K562 (cell line): ENCODE measurements around the gene VDR. TPM values are rescaled to one million over a fixed set of nuclear protein-coding genes. Genes with fewer than 3 reads are reported as not detected.

ENCODE experiments used
- ATAC-seq: fragments of 200-7000 bp; cut with Tn5 transposase; 3 replicates; pipeline ENCODE4 v1.9.1; 2020; ENCODE audit warnings: moderate library complexity
- BruUV-seq: library from RNA; stranded (reverse); fragments of 400-500 nt; replicated peaks from 2 replicates; lab custom pipeline; 2021; lab: Mats Ljungman, UMichigan
- CTCF ChIA-PET: fragments of 300-600 bp; formaldehyde crosslinking; extraction: SDS; loops from one replicate; lab custom pipeline; 2021; ENCODE audit warnings: low intra/inter-chr PET ratio; lab: Yijun Ruan, JAX
- POLR2A ChIA-PET: fragments of 300-600, 350-650 bp; sonication (Branson Sonifier 250); formaldehyde crosslinking; extraction: SDS; loops from one replicate; lab custom pipeline; 2021; ENCODE audit warnings: antibody characterized with exemption, inconsistent platforms; lab: Yijun Ruan, JAX
- DNase-seq, 4 experiments: peaks; one replicate each; pipeline versions ENCODE4 v3.0.0 to v3.0.0-alpha.2; 2011 to 2018; ENCODE audit warnings: low spot score in 3 of 4, mixed read lengths in 3 of 4; ENCODE audit errors: extremely low read depth in 1 of 4
- FAIRE-seq: peaks from 2 replicates; lab custom pipeline; 2011; peaks lifted over from hg19 to GRCh38; lab: Jason Lieb, UNC
- H2AFZ ChIP-seq: 2 replicates; pipeline ENCODE4 v1.6.0; 2011; ENCODE audit warnings: low read depth, low read length, control low read depth, inconsistent platforms
- H3K27ac ChIP-seq: fragments of 200-600 bp; 3 replicates; pipeline ENCODE4 v1.8.0; 2011; ENCODE audit warnings: low read depth, mild to moderate bottlenecking, control low read depth, inconsistent platforms, low read length, moderate library complexity, mixed read lengths; ENCODE audit errors: extremely low read depth
- H3K27me3 ChIP-seq, 2 experiments: fragments of 300-600 bp in 1 of 2; 2 replicates in 1 of 2; 3 replicates in 1 of 2; pipeline versions ENCODE4 v1.6.0 to v1.8.0; 2011; ENCODE audit warnings: inconsistent platforms in 2 of 2, low read length in 2 of 2, mild to moderate bottlenecking in 1 of 2, mixed read lengths in 1 of 2, moderate library complexity in 1 of 2; ENCODE audit not compliant: control insufficient read depth in 2 of 2, insufficient read depth in 2 of 2
- H3K36me3 ChIP-seq: fragments of 300-600 bp; 3 replicates; pipeline ENCODE4 v1.8.0; 2011; ENCODE audit warnings: mild to moderate bottlenecking, low read length, inconsistent platforms; ENCODE audit not compliant: control insufficient read depth, insufficient read depth
- H3K4me1 ChIP-seq, 2 experiments: fragments of 200-600 bp in 1 of 2; replicated peaks in 1 of 2; 2 replicates in 1 of 2; 3 replicates in 1 of 2; pipeline versions ENCODE4 v1.5.1 to v1.8.0; 2011; ENCODE audit warnings: inconsistent platforms in 2 of 2, low read length in 2 of 2, mild to moderate bottlenecking in 1 of 2, mixed read lengths in 1 of 2, moderate library complexity in 1 of 2; ENCODE audit not compliant: control insufficient read depth in 2 of 2, insufficient read depth in 2 of 2
- H3K4me2 ChIP-seq: 2 replicates; pipeline ENCODE4 v1.6.1; 2011; ENCODE audit warnings: low read length, control low read depth, inconsistent platforms, mixed read lengths; ENCODE audit not compliant: insufficient read depth
- H3K4me3 ChIP-seq: fragments of 200-600 bp; sonication (generic), shearing (Covaris generic); 2 replicates; pipeline ENCODE4 v1.5.1; 2016; ENCODE audit warnings: control low read depth, inconsistent platforms
- H3K79me2 ChIP-seq: fragments of 200-600 bp; 3 replicates; pipeline ENCODE4 v1.8.0; 2011; ENCODE audit warnings: low read length, inconsistent platforms; ENCODE audit not compliant: control insufficient read depth, insufficient read depth
- H3K9ac ChIP-seq, 2 experiments: 2 replicates each; pipeline versions ENCODE4 v1.6.0 to v1.6.1; 2011; ENCODE audit warnings: low read depth in 2 of 2, low read length in 2 of 2, control low read depth in 1 of 2, inconsistent platforms in 1 of 2, mild to moderate bottlenecking in 1 of 2, mixed read lengths in 1 of 2; ENCODE audit not compliant: insufficient read depth in 1 of 2
- H3K9me1 ChIP-seq: one replicate; pipeline ENCODE4 v1.6.0; 2011; ENCODE audit warnings: inconsistent platforms, mild to moderate bottlenecking, low read length, moderate library complexity; ENCODE audit not compliant: control insufficient read depth, insufficient read depth
- H3K9me3 ChIP-seq: replicated peaks from 2 replicates; pipeline ENCODE4 v1.5.1; 2011; ENCODE audit warnings: low read depth, low read length, inconsistent platforms; ENCODE audit not compliant: control insufficient read depth, insufficient read depth
- H4K20me1 ChIP-seq: replicated peaks from 2 replicates; pipeline ENCODE4 v1.6.1; 2011; ENCODE audit warnings: low read length, inconsistent platforms, mixed read lengths; ENCODE audit not compliant: control insufficient read depth, insufficient read depth
- GATA2 ChIP-seq: sonication (generic); formaldehyde crosslinking; IDR thresholded peaks from 2 replicates; pipeline ENCODE4 v1.4.0; 2020; ENCODE audit warnings: mild to moderate bottlenecking, missing genetic modification reagents
- PHF8 ChIP-seq: fragments of 200-600 bp; sonication (generic); IDR thresholded peaks from 2 replicates; pipeline ENCODE4 v1.6.1; 2012; ENCODE audit warnings: mixed run types, mild to moderate bottlenecking, inconsistent platforms, low read length, moderate library complexity, borderline replicate concordance
- SNIP1 ChIP-seq: fragments of 450-650 bp; IDR thresholded peaks from 2 replicates; pipeline ENCODE4 v1.7.1; 2017; ENCODE audit warnings: low read depth, mild to moderate bottlenecking
- TOE1 ChIP-seq, 2 experiments: fragments of 450-650 bp in 1 of 2; sonication (generic) in 1 of 2; formaldehyde crosslinking in 1 of 2; IDR thresholded peaks; 2 replicates each; pipeline versions ENCODE4 v1.7.1 to v1.8.0; 2016 to 2022; ENCODE audit warnings: borderline replicate concordance in 2 of 2, mild to moderate bottlenecking in 2 of 2, antibody characterized with exemption in 1 of 2, inconsistent platforms in 1 of 2, low read depth in 1 of 2, missing genetic modification reagents in 1 of 2, moderate library complexity in 1 of 2
- ZFP1 ChIP-seq: fragments of 450-650 bp; formaldehyde crosslinking; IDR thresholded peaks from 2 replicates; pipeline ENCODE4 v1.4.0; 2020; ENCODE audit warnings: mild to moderate bottlenecking, mixed read lengths
- ZNF165 ChIP-seq: fragments of 250-450 bp; sonication (Bioruptor Pico); IDR thresholded peaks from 2 replicates; pipeline ENCODE4 v1.4.0; 2020; ENCODE audit warnings: borderline replicate concordance
- ZNF23 ChIP-seq: fragments of 250-450 bp; sonication (Bioruptor Pico); IDR thresholded peaks from 2 replicates; pipeline ENCODE4 v1.4.0; 2020; ENCODE audit warnings: mild to moderate bottlenecking
- ZNF232 ChIP-seq: sonication (generic); formaldehyde crosslinking; IDR thresholded peaks from 2 replicates; pipeline ENCODE4 v1.8.0; 2022; ENCODE audit warnings: mild to moderate bottlenecking, missing genetic modification reagents
- ZNF354B ChIP-seq: fragments of 250-450 bp; sonication (Bioruptor Pico); IDR thresholded peaks from 2 replicates; pipeline ENCODE4 v1.4.0; 2020
- ZNF551 ChIP-seq: fragments of 250-450 bp; sonication (Bioruptor Pico); IDR thresholded peaks from 2 replicates; pipeline ENCODE4 v1.5.0; 2021; ENCODE audit warnings: mild to moderate bottlenecking, moderate library complexity
- ZZZ3 ChIP-seq: fragments of 450-650 bp; IDR thresholded peaks from 2 replicates; pipeline ENCODE4 v1.6.1; 2016; ENCODE audit warnings: antibody characterized with exemption, mild to moderate bottlenecking, moderate library complexity
- WGBS: fragments of 100-300 bp; shearing (Covaris generic); methylation state at CpG from one replicate; pipeline ENCODE4 v1.1.6; 2016; ENCODE audit warnings: low coverage, mixed read lengths; ENCODE audit not compliant: insufficient coverage; ENCODE audit errors: missing lambda C conversion rate; 5-methylcytosine and 5-hydroxymethylcytosine counted together
- in situ Hi-C: fragments of 300-500 bp; cut with MboI; formaldehyde crosslinking; loops from 4 replicates; pipeline ENCODE4 v1.15.0; 2018; ENCODE audit warnings: inconsistent platforms, mixed read lengths
- intact Hi-C: fragments of 100-400 bp; cut with micrococcal nuclease; formaldehyde crosslinking; loops from 2 replicates; pipeline ENCODE4 v1.14.2; 2022
- polyA plus RNA-seq, 8 experiments: library from polyadenylated mRNA; depleted of rRNA in 4 of 8; stranded (reverse) in 5 of 8; unstranded in 3 of 8; fragments of >200 nt; fragmentation: Nextera tagmentation in 2 of 8; fragmentation: Illumina TruSeq in 1 of 8; extraction: Ambion mirVana in 2 of 8; extraction: Trizol in 1 of 8; gene quantifications; 2 replicates each; pipeline versions ENCODE4 v1.2.1 to v1.2.3, GENCODE V29; 2011 to 2014; ENCODE audit warnings: inconsistent platforms in 1 of 8, missing spikeins in 1 of 8
- total RNA-seq, 7 experiments: library from RNA; depleted of rRNA in 6 of 7; stranded (reverse); fragments of >200 nt in 6 of 7; fragmentation: Illumina TruSeq in 2 of 7; extraction: Trizol in 2 of 7; gene quantifications; 2 replicates each; pipeline versions ENCODE4 v1.2.1 to v1.2.3, GENCODE V29; 2011 to 2021; ENCODE audit warnings: low replicate concordance in 1 of 7
- TF ChIP-seq, protein P1 (sequence below): fragments of 250-450 bp; sonication (Bioruptor Pico); IDR thresholded peaks from 2 replicates; pipeline ENCODE4 v1.8.0; 2021; ENCODE audit warnings: moderate library complexity, mild to moderate bottlenecking, inconsistent platforms
- TF ChIP-seq, protein P2 (sequence below): fragments of 200-600 bp; sonication (generic); IDR thresholded peaks from one replicate; pipeline ENCODE4 v1.6.1; 2012; ENCODE audit warnings: mild to moderate bottlenecking, low read depth, low read length, inconsistent platforms

VDR gene
- total and polyA plus RNA-seq, 9 of the 15 experiments (the other 6 are each of a cell fraction or from before 2014, with no cell fraction given) = 0.61 to 4.8 (median 2.0) TPM

DNA sequence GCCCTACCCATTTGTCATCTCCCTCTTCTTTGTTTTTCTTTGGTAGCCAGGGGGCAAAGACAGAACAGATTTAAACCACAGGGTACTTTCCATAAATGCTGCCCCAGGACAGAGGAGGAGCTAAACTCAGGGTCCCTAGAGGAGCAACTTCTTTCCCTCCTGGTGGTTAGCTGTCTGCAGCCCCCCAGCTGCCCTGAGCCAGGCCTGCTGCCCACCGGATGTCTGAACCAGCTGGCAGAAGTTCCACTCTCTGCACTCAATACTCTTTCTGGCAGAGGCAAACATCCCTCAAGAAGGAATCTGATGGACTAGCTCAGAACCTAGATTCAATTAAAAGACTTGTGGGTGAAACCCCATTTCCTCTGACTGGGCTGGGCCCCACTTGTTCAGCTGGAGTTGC, 10.7 kb downstream of the VDR start:
- no peak overlapping the region for H3K9ac ChIP-seq
- H3K27me3 ChIP-seq = peaks cover 0 to 8% of the 10 kb centered on the region in 2 experiments; a peak in 2 of 5 replicates
- no peak overlapping the region for H2AFZ ChIP-seq
- intact Hi-C loops (no loop called here), in situ Hi-C loops (no loop called here)
- no peak overlapping the region for H3K4me3 ChIP-seq
- H3K9me3 ChIP-seq = no peaks in the 10 kb centered on the region
- no peak overlapping the region for H3K4me2 ChIP-seq
- FAIRE-seq (no peak), ATAC-seq (no peak), DNase-seq (no peak)
- no peaks in the 10 kb centered on the region for H3K79me2 ChIP-seq
- H3K9me1 ChIP-seq = no peaks in the 10 kb centered on the region
- 10% methylated on average over 1 of the region's 1 CpG for WGBS
- BruUV-seq = no TSS peak
- H3K27ac ChIP-seq = no peak overlapping the region
- peaks cover 1 to 3% of the 10 kb centered on the region in 2 experiments; a peak in 3 of 5 replicates for H3K4me1 ChIP-seq
- CTCF ChIA-PET = no interaction called here
- POLR2A ChIA-PET = interaction anchor here (0.6 to 1.5 kb wide), 5 partner anchors 9 to 1051 kb away, joined by 3 to 5 read pairs (median 3); partner anchors contain the start of gene VDR
- H3K36me3 ChIP-seq = no peaks in the 10 kb centered on the region
- no peaks in the 10 kb centered on the region for H4K20me1 ChIP-seq
- TF ChIP-seq ZNF354B (CRISPR knock-in tag) = no peak
- no peak for TF ChIP-seq ZNF232 (CRISPR knock-in tag)
- no peak for TF ChIP-seq SNIP1
- TF ChIP-seq TOE1 (IDR thresholded peaks at IDR 0.05; ENCODE audit: borderline replicate concordance) = no peak
- no peak for TF ChIP-seq TOE1 (CRISPR knock-in tag; IDR thresholded peaks at IDR 0.05; ENCODE audit: borderline replicate concordance, low read depth)
- TF ChIP-seq ZNF551 (CRISPR knock-in tag) = no peak
- no peak for TF ChIP-seq PHF8
- TF ChIP-seq ZNF23 (CRISPR knock-in tag) = no peak
- no peak for TF ChIP-seq ZFP1
- TF ChIP-seq GATA2 (CRISPR knock-in tag) = no peak
- no peak for TF ChIP-seq ZNF165 (CRISPR knock-in tag)
- no peak for TF ChIP-seq ZZZ3
- TF ChIP-seq, protein P1, sequence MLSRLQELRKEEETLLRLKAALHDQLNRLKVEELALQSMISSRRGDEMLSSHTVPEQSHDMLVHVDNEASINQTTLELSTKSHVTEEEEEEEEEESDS (CRISPR knock-in tag) = no peak
- TF ChIP-seq, protein P2, sequence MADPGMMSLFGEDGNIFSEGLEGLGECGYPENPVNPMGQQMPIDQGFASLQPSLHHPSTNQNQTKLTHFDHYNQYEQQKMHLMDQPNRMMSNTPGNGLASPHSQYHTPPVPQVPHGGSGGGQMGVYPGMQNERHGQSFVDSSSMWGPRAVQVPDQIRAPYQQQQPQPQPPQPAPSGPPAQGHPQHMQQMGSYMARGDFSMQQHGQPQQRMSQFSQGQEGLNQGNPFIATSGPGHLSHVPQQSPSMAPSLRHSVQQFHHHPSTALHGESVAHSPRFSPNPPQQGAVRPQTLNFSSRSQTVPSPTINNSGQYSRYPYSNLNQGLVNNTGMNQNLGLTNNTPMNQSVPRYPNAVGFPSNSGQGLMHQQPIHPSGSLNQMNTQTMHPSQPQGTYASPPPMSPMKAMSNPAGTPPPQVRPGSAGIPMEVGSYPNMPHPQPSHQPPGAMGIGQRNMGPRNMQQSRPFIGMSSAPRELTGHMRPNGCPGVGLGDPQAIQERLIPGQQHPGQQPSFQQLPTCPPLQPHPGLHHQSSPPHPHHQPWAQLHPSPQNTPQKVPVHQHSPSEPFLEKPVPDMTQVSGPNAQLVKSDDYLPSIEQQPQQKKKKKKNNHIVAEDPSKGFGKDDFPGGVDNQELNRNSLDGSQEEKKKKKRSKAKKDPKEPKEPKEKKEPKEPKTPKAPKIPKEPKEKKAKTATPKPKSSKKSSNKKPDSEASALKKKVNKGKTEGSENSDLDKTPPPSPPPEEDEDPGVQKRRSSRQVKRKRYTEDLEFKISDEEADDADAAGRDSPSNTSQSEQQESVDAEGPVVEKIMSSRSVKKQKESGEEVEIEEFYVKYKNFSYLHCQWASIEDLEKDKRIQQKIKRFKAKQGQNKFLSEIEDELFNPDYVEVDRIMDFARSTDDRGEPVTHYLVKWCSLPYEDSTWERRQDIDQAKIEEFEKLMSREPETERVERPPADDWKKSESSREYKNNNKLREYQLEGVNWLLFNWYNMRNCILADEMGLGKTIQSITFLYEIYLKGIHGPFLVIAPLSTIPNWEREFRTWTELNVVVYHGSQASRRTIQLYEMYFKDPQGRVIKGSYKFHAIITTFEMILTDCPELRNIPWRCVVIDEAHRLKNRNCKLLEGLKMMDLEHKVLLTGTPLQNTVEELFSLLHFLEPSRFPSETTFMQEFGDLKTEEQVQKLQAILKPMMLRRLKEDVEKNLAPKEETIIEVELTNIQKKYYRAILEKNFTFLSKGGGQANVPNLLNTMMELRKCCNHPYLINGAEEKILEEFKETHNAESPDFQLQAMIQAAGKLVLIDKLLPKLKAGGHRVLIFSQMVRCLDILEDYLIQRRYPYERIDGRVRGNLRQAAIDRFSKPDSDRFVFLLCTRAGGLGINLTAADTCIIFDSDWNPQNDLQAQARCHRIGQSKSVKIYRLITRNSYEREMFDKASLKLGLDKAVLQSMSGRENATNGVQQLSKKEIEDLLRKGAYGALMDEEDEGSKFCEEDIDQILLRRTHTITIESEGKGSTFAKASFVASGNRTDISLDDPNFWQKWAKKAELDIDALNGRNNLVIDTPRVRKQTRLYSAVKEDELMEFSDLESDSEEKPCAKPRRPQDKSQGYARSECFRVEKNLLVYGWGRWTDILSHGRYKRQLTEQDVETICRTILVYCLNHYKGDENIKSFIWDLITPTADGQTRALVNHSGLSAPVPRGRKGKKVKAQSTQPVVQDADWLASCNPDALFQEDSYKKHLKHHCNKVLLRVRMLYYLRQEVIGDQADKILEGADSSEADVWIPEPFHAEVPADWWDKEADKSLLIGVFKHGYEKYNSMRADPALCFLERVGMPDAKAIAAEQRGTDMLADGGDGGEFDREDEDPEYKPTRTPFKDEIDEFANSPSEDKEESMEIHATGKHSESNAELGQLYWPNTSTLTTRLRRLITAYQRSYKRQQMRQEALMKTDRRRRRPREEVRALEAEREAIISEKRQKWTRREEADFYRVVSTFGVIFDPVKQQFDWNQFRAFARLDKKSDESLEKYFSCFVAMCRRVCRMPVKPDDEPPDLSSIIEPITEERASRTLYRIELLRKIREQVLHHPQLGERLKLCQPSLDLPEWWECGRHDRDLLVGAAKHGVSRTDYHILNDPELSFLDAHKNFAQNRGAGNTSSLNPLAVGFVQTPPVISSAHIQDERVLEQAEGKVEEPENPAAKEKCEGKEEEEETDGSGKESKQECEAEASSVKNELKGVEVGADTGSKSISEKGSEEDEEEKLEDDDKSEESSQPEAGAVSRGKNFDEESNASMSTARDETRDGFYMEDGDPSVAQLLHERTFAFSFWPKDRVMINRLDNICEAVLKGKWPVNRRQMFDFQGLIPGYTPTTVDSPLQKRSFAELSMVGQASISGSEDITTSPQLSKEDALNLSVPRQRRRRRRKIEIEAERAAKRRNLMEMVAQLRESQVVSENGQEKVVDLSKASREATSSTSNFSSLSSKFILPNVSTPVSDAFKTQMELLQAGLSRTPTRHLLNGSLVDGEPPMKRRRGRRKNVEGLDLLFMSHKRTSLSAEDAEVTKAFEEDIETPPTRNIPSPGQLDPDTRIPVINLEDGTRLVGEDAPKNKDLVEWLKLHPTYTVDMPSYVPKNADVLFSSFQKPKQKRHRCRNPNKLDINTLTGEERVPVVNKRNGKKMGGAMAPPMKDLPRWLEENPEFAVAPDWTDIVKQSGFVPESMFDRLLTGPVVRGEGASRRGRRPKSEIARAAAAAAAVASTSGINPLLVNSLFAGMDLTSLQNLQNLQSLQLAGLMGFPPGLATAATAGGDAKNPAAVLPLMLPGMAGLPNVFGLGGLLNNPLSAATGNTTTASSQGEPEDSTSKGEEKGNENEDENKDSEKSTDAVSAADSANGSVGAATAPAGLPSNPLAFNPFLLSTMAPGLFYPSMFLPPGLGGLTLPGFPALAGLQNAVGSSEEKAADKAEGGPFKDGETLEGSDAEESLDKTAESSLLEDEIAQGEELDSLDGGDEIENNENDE = no peak
